ENCODE data around the gene MTA2. TPM values are rescaled to one million over a fixed set of nuclear protein-coding genes. Genes with fewer than 3 reads are reported as not detected.
"Not testable (repeated sequence)": the region's sequence is repeated elsewhere in the genome, so short reads cannot be mapped to it uniquely, and the experiment has no call there.

Gene MTA2
- total and polyA plus RNA-seq, 9 donors, result 41.5 to 130 (median 89.8) TPM

DNA sequence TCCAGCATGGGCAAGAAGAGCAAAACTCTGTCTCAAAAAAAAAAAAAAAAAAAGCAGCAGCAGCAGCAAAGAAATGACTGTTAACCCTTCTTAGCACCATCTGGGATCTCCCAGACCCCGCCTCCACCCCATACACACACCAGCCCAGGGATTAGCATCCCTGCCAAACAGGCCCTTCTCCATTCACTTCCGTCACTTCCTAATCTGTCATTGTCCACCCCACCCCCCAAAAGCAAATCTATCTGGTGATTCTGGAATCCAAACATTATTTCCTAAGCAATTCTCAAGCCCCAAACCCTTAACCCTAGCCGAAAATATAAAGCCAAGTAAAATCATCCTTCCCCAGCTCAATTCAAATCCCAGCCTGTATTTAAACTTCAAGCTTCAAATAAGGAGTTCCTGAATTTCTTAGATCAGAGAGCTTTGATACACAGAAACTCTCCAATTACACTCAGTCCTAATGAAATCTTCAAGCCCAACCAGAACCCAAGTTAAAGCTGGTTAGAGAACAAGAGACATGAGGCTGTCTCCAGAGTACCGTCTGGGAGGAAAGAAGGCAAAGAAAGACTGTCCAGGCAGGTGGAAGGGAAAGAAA lies 49.1 kb downstream of the MTA2 start:
- WGBS, 3 donors, result 22 to 27% (median 27%) methylated on average over 4 of the region's 4 CpGs
- TF ChIP-seq POLR2A (IDR thresholded peaks at IDR 0.05) (no peak), EP300 (IDR thresholded peaks at IDR 0.05) (no peak)
- TF ChIP-seq, protein P1, sequence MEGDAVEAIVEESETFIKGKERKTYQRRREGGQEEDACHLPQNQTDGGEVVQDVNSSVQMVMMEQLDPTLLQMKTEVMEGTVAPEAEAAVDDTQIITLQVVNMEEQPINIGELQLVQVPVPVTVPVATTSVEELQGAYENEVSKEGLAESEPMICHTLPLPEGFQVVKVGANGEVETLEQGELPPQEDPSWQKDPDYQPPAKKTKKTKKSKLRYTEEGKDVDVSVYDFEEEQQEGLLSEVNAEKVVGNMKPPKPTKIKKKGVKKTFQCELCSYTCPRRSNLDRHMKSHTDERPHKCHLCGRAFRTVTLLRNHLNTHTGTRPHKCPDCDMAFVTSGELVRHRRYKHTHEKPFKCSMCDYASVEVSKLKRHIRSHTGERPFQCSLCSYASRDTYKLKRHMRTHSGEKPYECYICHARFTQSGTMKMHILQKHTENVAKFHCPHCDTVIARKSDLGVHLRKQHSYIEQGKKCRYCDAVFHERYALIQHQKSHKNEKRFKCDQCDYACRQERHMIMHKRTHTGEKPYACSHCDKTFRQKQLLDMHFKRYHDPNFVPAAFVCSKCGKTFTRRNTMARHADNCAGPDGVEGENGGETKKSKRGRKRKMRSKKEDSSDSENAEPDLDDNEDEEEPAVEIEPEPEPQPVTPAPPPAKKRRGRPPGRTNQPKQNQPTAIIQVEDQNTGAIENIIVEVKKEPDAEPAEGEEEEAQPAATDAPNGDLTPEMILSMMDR (IDR thresholded peaks at IDR 0.05), result no peak
- Histone ChIP-seq H3K27ac (peak overlapping the region; percentile 51 to 81), H3K4me1 (ENCODE audit: insufficient read depth) (peaks cover 41% of the 10 kb centered on the region), H3K27me3 (no peaks in the 10 kb centered on the region), H3K4me3 (no peak overlapping the region), H3K9me3 (no peaks in the 10 kb centered on the region), H3K36me3 (no peaks in the 10 kb centered on the region)
- intact Hi-C loops (cut with DNase I), result loop anchor here in 1 of 4 donors (10.0 kb wide), 1 partner anchor 1062 kb away; the partner anchor contains the start of gene PLAAT3
- DNase-seq, result no peak

DNA sequence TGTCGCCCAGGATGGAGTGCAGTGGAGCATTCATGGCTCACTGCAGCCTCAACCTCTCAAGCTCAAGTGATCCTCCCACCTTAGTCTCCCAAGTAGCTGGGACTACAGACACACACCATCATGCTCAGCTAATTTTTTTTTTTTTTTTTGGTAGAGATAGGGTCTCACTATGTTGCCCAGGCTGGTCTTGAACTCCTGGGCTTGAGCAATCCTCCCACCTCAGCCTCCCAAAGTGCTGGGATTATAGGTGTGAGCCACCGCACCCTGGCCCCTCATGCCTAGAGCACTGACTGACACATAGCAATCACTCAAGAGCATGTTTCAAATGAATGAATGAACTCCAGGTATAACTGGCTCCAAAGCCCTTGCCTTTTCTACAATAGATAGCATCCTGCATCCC lies 51.2 kb downstream of the MTA2 start:
- DNase-seq, H3K27ac ChIP-seq, H3K27me3 ChIP-seq, H3K4me3 ChIP-seq, H3K9me3 ChIP-seq, H3K36me3 ChIP-seq: not testable (repeated sequence)
- WGBS, 3 donors, result 80 to 95% (median 88%) methylated on average over 2 of the region's 2 CpGs
- intact Hi-C loops (cut with DNase I), result loop anchor here in 1 of 4 donors (10.0 kb wide), 1 partner anchor 1064 kb away; the partner anchor contains the start of gene PLAAT3
- peaks cover 33% of the 10 kb centered on the region for H3K4me1 ChIP-seq (ENCODE audit: insufficient read depth)

DNA sequence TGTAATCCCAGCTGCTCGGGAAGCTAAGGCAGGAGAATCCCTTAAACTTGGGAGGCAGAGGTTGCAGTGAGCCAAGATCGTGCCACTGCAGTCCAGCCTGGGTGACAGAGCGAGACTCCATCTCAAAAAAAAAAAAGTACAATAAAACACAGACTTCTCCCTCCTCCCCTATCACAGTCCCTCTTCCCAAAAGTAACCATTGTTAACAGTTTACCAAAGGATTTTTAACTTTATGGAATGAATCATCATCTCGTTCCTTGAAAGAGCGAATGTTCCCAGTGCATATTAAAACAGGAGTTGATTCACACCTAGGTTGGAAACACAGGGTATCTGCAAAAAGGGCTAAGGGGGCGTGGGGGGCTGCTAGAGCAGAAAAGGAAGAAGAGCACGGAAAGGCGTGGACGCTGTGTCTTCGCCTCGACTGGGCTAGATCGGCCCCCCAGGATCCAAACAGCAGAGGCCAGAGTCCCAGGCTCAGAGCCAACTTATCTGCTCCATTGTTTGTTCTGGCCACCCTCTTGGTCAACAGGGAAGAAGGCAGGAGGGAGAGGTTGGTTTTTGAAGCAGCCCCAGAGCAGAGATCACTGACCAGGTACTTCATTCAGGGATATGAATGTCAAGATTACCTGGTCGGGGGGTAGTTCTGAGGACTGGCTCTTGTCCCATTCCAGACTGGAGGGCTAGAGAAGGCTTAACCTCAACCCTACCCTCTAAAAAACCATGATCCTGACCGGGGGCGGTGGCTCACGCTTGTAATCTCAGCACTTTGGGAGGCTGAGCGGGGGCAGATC lies 52.9 kb downstream of the MTA2 start:
- Histone ChIP-seq H3K4me1 (ENCODE audit: insufficient read depth) (peaks cover 24% of the 10 kb centered on the region), H3K36me3 (no peaks in the 10 kb centered on the region), H3K4me3 (no peak overlapping the region), H3K27ac (peak overlapping the region; percentile 81 to 94), H3K27me3 (no peaks in the 10 kb centered on the region), H3K9me3 (no peaks in the 10 kb centered on the region)
- TF ChIP-seq EP300 (IDR thresholded peaks at IDR 0.05) (no peak), POLR2A (IDR thresholded peaks at IDR 0.05) (no peak)
- TF ChIP-seq, protein P1 (IDR thresholded peaks at IDR 0.05), result no peak
- peak in 3 of 5 donors; percentile 54 to 68 (median 61) for DNase-seq
- intact Hi-C loops (cut with DNase I), result no loop called here
- WGBS, 3 donors, result 31 to 43% (median 34%) methylated on average over 17 of the region's 17 CpGs

DNA sequence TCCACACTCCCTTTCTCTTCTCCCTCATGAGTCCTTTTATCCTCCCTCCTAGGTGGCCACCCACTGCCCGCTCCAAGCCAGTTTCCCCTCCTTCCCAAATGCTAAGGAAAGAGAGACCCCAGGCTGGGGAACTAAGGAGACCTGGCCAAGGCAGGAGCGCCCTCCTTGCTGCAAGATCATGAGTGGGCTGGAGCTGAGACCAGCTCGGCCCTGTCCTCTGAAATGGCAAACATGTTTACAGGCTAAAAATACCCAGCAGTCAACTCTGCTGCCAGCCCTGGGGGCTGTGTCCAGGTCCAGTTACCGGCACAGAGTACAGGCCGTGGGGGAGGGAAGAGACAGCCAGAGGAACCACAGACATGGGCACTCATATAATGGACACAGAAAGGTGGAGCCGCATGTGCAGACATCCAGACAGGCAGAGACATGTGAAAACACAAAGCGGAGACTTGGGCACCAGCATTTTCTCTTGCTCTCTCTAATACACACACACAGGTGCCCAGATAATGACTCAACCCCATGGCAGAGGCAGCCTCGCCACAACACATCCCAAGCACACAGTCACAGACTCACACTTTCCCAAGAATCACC lies 53.9 kb downstream of the MTA2 start:
- peaks cover 24% of the 10 kb centered on the region for H3K4me1 ChIP-seq (ENCODE audit: insufficient read depth)
- 40 to 46% (median 44%) methylated on average over 8 of the region's 8 CpGs for WGBS, 3 donors
- peak overlapping the region; percentile 81 to 94 for H3K27ac ChIP-seq
- DNase-seq, result peak in 1 of 5 donors; percentile 47
- no peaks in the 10 kb centered on the region for H3K36me3 ChIP-seq
- peak overlapping the region; percentile 99 for H3K4me3 ChIP-seq
- intact Hi-C loops (cut with DNase I), result no loop called here
- peak; percentile 11 for TF ChIP-seq POLR2A (IDR thresholded peaks at IDR 0.05)
- no peak for TF ChIP-seq EP300 (IDR thresholded peaks at IDR 0.05)
- TF ChIP-seq, protein P1 (IDR thresholded peaks at IDR 0.05), result no peak
- H3K27me3 ChIP-seq, result no peaks in the 10 kb centered on the region
- no peaks in the 10 kb centered on the region for H3K9me3 ChIP-seq
